GM23338 (cell line): ENCODE results near the gene KLHL12. TPM values are rescaled to one million over a fixed set of nuclear protein-coding genes. Genes with fewer than 3 reads are reported as not detected.
A peak's percentile ranks its signal among the peaks of the same experiment; 100 is the strongest.

ENCODE experiments used
- ATAC-seq: fragments of 200-7000 bp; cut with Tn5 transposase; 3 replicates; pipeline ENCODE4 v1.9.1; 2020
- DNase-seq: peaks from one replicate; pipeline ENCODE4 v3.0.0-alpha.2; 2015; ENCODE audit warnings: low spot score
- H2AFZ ChIP-seq: fragments of 200-600 bp; sonication (generic); 2 replicates; pipeline ENCODE4 v1.8.0; 2016; ENCODE audit warnings: antibody characterized with exemption, mild to moderate bottlenecking, moderate library complexity
- H3F3A ChIP-seq: fragments of 200-600 bp; sonication (generic); replicated peaks from 2 replicates; pipeline ENCODE4 v1.8.0; 2017; ENCODE audit warnings: antibody characterized with exemption, mixed run types, low read depth
- H3K27ac ChIP-seq: fragments of 200-600 bp; sonication (generic); 2 replicates; pipeline ENCODE4 v1.6.1; 2016; ENCODE audit warnings: low read depth
- H3K27me3 ChIP-seq: fragments of 200-600 bp; sonication (generic); 2 replicates; pipeline ENCODE4 v1.8.0; 2016; ENCODE audit warnings: mild to moderate bottlenecking, mixed run types, moderate library complexity; ENCODE audit not compliant: insufficient read depth
- H3K36me3 ChIP-seq: fragments of 200-600 bp; sonication (generic); 2 replicates; pipeline ENCODE4 v1.8.0; 2016; ENCODE audit warnings: mild to moderate bottlenecking; ENCODE audit not compliant: insufficient read depth
- H3K4me1 ChIP-seq: fragments of 200-600 bp; sonication (generic); 2 replicates; pipeline ENCODE4 v1.8.0; 2016; ENCODE audit warnings: mild to moderate bottlenecking, moderate library complexity; ENCODE audit not compliant: insufficient read depth
- H3K4me2 ChIP-seq: fragments of 200-600 bp; sonication (generic); 2 replicates; pipeline ENCODE4 v1.7.1; 2017; ENCODE audit warnings: mixed run types
- H3K4me3 ChIP-seq: fragments of 200-600 bp; sonication (generic); 2 replicates; pipeline ENCODE4 v1.6.1; 2016; ENCODE audit warnings: mixed run types
- H3K79me2 ChIP-seq: fragments of 200-600 bp; sonication (generic); replicated peaks from 2 replicates; pipeline ENCODE4 v1.8.0; 2017; ENCODE audit warnings: mild to moderate bottlenecking; ENCODE audit not compliant: insufficient read depth
- H3K9me2 ChIP-seq: fragments of 200-600 bp; sonication (generic); 2 replicates; pipeline ENCODE4 v1.8.0; 2017; ENCODE audit not compliant: insufficient read depth
- H4K20me1 ChIP-seq: fragments of 200-600 bp; sonication (generic); replicated peaks from 2 replicates; pipeline ENCODE4 v1.8.0; 2017; ENCODE audit warnings: mild to moderate bottlenecking; ENCODE audit not compliant: insufficient read depth
- H3K27ac Mint-ChIP-seq: 2 replicates; pipeline ENCODE4 v1.8.0; 2020; ENCODE audit warnings: inconsistent platforms, mild to moderate bottlenecking, moderate library complexity, mixed read lengths
- H3K27me3 Mint-ChIP-seq: 3 replicates; pipeline ENCODE4 v1.8.0; 2022; ENCODE audit warnings: low read depth, mild to moderate bottlenecking, moderate library complexity, mixed read lengths, inconsistent platforms; ENCODE audit not compliant: insufficient read depth, poor library complexity
- H3K36me3 Mint-ChIP-seq: 3 replicates; pipeline ENCODE4 v1.8.0; 2021; ENCODE audit warnings: low read depth, mild to moderate bottlenecking, inconsistent platforms, moderate library complexity, mixed read lengths
- H3K4me1 Mint-ChIP-seq: 3 replicates; pipeline ENCODE4 v1.8.0; 2020; ENCODE audit warnings: mild to moderate bottlenecking, inconsistent platforms, mixed read lengths
- H3K4me3 Mint-ChIP-seq: 3 replicates; pipeline ENCODE4 v1.8.0; 2021; ENCODE audit warnings: moderate library complexity, mild to moderate bottlenecking, inconsistent platforms, mixed read lengths
- H3K9me3 Mint-ChIP-seq: 3 replicates; pipeline ENCODE4 v1.8.0; 2020; ENCODE audit warnings: moderate library complexity, mild to moderate bottlenecking, inconsistent platforms, mixed read lengths
- EZH2phosphoT487 ChIP-seq: fragments of 200-600 bp; sonication (generic); IDR thresholded peaks from one replicate; pipeline ENCODE4 v1.8.1; 2018; ENCODE audit warnings: antibody characterized with exemption; ENCODE audit not compliant: unreplicated experiment
- JUNB ChIP-seq: IDR thresholded peaks from one replicate; pipeline ENCODE4 v1.6.1; 2016; ENCODE audit warnings: antibody characterized with exemption; ENCODE audit not compliant: unreplicated experiment
- REST ChIP-seq: IDR thresholded peaks from one replicate; pipeline ENCODE4 v1.6.1; 2018; ENCODE audit warnings: antibody characterized with exemption; ENCODE audit not compliant: unreplicated experiment
- STAT1 ChIP-seq: IDR thresholded peaks from one replicate; pipeline ENCODE4 v1.6.1; 2016; ENCODE audit warnings: antibody characterized with exemption; ENCODE audit not compliant: unreplicated experiment
- ZNF114 ChIP-seq: fragments of 250-450 bp; sonication (Bioruptor Pico); IDR thresholded peaks from 2 replicates; pipeline ENCODE4 v1.5.0; 2020; ENCODE audit warnings: mild to moderate bottlenecking, moderate library complexity
- polyA plus RNA-seq: library from polyadenylated mRNA; unstranded; fragments of >200 nt; fragmentation: Nextera tagmentation; extraction: Ambion mirVana; gene quantifications from 2 replicates; pipeline ENCODE4 v1.2.1, GENCODE V29; 2016
- total RNA-seq: library from RNA; depleted of rRNA; stranded (reverse); fragments of >200 nt; shearing (Covaris generic); gene quantifications from 2 replicates; pipeline ENCODE4 v1.2.3, GENCODE V29; 2014
- TF ChIP-seq, protein P1 (sequence below), 2 experiments: fragments of 200-600 bp in 1 of 2; sonication (generic) in 1 of 2; conservative IDR thresholded peaks; 2 replicates each; pipeline versions ENCODE4 v1.5.1 to v1.6.1; 2016 to 2017; ENCODE audit warnings: antibody characterized with exemption in 2 of 2, low read depth in 2 of 2, mild to moderate bottlenecking in 2 of 2, moderate library complexity in 1 of 2
- TF ChIP-seq, protein P2 (sequence below): IDR thresholded peaks from 2 replicates; pipeline ENCODE4 v1.6.1; 2016; ENCODE audit warnings: antibody characterized with exemption

Gene KLHL12
- total and polyA plus RNA-seq, 2 experiments from 2014 or later = 14.6 to 27.5 TPM

DNA sequence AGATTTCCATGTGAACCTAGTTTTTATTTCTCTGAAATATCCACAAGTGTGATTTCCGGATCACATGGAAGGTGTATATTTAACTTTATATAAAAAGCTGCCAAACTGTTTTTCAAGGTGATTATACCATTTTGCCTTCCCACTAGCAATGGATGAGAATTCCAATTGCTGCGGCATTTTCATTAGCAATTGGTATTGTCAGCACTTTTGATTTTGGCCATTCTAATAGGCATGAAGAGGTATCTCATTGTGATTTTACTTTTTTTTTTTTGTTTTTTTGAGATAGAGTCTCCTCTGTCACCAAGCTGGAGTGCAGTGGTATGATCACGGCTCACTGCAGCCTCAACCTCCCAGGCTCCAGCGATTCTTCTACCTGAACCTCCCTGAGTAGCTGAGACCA lies 45.0 kb upstream of the KLHL12 start:
- Histone ChIP-seq H3F3A (no peaks in the 10 kb centered on the region), H3K79me2 (no peaks in the 10 kb centered on the region), H3K27ac (no peak overlapping the region), H3K27me3 (no peaks in the 10 kb centered on the region; the same call in 1 of the 2 replicates), H4K20me1 (no peaks in the 10 kb centered on the region), H3K36me3 (no peaks in the 10 kb centered on the region), H2AFZ (no peak overlapping the region), H3K4me1 (peaks cover 13% of the 10 kb centered on the region), H3K4me2 (no peak overlapping the region), H3K9me2 (no peaks in the 10 kb centered on the region), H3K4me3 (no peak overlapping the region)
- H3K9me3 Mint-ChIP-seq = no peaks in the 10 kb centered on the region; the same call in 2 of the 3 replicates
- no peak for DNase-seq
- H3K4me3 Mint-ChIP-seq = no peak overlapping the region
- ATAC-seq = no peak
- TF ChIP-seq, protein P1, sequence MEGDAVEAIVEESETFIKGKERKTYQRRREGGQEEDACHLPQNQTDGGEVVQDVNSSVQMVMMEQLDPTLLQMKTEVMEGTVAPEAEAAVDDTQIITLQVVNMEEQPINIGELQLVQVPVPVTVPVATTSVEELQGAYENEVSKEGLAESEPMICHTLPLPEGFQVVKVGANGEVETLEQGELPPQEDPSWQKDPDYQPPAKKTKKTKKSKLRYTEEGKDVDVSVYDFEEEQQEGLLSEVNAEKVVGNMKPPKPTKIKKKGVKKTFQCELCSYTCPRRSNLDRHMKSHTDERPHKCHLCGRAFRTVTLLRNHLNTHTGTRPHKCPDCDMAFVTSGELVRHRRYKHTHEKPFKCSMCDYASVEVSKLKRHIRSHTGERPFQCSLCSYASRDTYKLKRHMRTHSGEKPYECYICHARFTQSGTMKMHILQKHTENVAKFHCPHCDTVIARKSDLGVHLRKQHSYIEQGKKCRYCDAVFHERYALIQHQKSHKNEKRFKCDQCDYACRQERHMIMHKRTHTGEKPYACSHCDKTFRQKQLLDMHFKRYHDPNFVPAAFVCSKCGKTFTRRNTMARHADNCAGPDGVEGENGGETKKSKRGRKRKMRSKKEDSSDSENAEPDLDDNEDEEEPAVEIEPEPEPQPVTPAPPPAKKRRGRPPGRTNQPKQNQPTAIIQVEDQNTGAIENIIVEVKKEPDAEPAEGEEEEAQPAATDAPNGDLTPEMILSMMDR (conservative IDR thresholded peaks at IDR 0.05; ENCODE audit: low read depth in 2 of 2) = no peak
- TF ChIP-seq STAT1 (no peak), REST (no peak), ZNF114 (no peak), JUNB (no peak), EZH2phosphoT487 (no peak)
- TF ChIP-seq, protein P2, sequence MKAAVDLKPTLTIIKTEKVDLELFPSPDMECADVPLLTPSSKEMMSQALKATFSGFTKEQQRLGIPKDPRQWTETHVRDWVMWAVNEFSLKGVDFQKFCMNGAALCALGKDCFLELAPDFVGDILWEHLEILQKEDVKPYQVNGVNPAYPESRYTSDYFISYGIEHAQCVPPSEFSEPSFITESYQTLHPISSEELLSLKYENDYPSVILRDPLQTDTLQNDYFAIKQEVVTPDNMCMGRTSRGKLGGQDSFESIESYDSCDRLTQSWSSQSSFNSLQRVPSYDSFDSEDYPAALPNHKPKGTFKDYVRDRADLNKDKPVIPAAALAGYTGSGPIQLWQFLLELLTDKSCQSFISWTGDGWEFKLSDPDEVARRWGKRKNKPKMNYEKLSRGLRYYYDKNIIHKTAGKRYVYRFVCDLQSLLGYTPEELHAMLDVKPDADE = no peak
- H3K27me3 Mint-ChIP-seq = peaks cover 9% of the 10 kb centered on the region
- H3K27ac Mint-ChIP-seq = no peak overlapping the region
- no peaks in the 10 kb centered on the region for H3K36me3 Mint-ChIP-seq
- peaks cover 19% of the 10 kb centered on the region for H3K4me1 Mint-ChIP-seq

DNA sequence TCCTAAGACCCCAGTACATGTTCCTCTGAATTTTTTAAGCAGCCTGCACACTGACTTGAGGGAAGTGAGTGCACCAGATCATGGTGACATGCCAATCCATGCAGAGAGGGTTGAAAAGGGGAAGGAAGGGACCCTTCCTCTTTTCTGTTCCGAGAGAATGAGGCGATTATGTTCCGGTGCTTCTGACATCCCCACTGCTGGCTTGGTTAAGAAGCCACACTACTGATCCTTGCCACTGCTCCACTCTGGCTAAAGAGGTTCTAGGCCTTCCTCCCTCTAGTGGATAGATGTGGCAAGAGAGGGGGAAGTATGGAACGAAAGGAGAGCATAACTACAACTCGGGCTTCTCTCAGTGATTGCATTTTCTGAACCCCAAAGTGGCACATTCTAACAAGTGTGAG lies 41.9 kb upstream of the KLHL12 start:
- Mint-ChIP-seq H3K4me3 (peak overlapping the region; percentile 36; the same call in 2 of the 3 replicates), H3K27me3 (peaks cover 7% of the 10 kb centered on the region), H3K27ac (0 out of 2 replicates have a peak overlapping the region, but pooled peaks have one; percentile 67), H3K9me3 (no peaks in the 10 kb centered on the region; the same call in 2 of the 3 replicates), H3K4me1 (peaks cover 13% of the 10 kb centered on the region), H3K36me3 (peaks cover 5% of the 10 kb centered on the region; the same call in 2 of the 3 replicates)
- Histone ChIP-seq H2AFZ (no peak overlapping the region), H3K27me3 (no peaks in the 10 kb centered on the region; the same call in 1 of the 2 replicates), H3K4me1 (peaks cover 8% of the 10 kb centered on the region; the same call in 1 of the 2 replicates), H3K36me3 (peaks cover 4% of the 10 kb centered on the region; the same call in 1 of the 2 replicates), H3K9me2 (no peaks in the 10 kb centered on the region), H3K4me2 (no peak overlapping the region), H3K4me3 (no peak overlapping the region), H3F3A (no peaks in the 10 kb centered on the region), H4K20me1 (no peaks in the 10 kb centered on the region), H3K79me2 (no peaks in the 10 kb centered on the region), H3K27ac (no peak overlapping the region)
- DNase-seq (peak; percentile 89), ATAC-seq (peak; percentile 76)
- TF ChIP-seq, protein P1 (conservative IDR thresholded peaks at IDR 0.05; ENCODE audit: low read depth in 2 of 2) = peak; percentile 73 to 79
- TF ChIP-seq JUNB = no peak
